Stimulated activated CD8-positive, alpha-beta memory T cell treated with anti-CD3 and anti-CD28 coated beads, Interleukin-4, amount 100 ng/mL, for 48 hours (primary cell): ENCODE results near the gene CUX1.
A peak's percentile ranks its signal among the peaks of the same experiment; 100 is the strongest.

Experiments used
- DNase-seq: peaks from one replicate; pipeline ENCODE4 v3.0.0-alpha.2; 2020

The CUX1 gene

DNA sequence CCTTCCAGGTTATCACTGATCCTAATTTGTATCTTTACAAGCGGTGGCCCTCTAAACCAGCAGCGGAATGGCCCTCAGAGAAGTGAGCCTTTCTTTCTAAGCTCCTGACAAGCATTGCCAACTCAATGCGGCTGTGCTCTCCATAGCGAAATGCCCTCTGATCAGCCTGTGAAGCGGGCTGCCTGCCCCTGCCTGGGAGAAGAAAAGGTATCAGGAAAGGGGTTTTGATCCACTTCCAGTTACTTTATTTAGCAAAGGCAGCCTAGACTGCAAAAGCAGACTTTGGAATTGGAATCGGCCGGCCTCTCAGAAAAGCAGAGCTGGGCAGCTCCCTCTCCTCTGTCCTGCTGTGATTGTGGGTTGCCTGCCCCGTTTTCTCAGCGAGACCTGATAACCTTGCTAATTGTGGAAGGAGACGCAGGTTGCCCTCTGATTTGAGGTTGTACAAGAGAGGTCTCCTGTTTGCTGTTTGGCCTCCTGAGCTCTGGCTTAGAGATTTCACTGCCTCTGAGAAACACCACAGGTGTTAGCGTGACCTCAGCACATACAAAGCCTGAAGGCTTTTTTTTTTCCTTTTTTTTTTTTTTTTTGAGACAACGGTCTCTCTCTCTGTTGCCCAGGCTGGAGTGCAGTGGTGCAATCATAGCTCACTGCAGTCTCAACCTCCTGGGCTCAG is 415.3 kb downstream of the CUX1 start:
- no peak for DNase-seq

DNA sequence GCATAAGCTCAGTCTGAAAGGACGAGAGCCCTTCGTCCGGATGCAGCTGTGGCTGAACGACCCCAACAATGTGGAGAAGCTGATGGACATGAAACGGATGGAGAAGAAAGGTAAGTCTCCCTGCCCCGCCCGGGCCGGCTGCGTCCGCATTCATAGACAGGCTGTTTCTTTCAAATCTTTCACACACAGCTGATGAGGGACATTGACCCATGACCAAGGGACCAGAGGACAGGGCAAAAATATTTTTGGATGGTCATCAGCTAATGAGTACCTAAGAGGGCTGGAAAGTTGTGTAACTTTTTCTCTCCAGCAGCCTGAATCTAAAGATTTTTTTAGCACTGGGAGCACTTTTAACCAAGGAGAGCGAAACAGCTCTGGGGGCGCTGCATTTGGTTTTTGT is 416.7 kb downstream of the CUX1 start:
- DNase-seq: no peak

DNA sequence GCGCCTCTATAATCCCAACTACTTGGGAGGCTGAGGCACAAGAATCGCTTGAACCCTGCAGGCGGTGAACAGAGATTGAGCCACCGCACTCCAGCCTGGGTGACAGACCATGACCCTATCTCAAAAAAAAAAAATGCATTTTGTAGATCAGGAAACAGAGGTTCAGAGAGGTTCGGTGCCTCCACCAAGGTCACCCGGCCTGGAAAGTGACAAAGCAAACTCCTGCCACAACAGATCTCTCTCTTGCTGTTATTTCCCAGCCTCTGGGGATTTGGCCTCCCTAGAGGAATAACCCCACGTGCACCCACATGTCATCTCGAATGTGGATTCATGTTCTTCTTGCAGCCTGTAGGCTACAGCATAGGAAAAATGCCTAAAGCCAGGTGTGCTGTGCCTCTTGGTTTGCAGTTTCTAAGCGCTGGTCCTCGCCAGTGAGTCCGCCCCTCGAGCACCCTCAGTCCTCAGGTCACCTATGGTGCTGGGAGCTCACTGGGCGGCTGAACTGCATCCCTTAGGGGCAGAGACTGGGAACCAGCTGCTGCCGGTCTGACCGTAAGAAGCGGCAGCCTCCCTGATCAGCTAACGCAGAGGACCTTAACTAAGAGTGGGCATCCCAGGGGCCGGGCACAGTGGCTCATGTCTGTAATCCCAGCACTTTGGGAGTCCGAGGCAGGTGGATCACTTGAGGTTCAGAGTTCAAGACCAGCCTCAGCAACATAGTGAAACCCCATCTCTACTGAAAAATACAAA is 417.6 kb downstream of the CUX1 start:
- no peak for DNase-seq

DNA sequence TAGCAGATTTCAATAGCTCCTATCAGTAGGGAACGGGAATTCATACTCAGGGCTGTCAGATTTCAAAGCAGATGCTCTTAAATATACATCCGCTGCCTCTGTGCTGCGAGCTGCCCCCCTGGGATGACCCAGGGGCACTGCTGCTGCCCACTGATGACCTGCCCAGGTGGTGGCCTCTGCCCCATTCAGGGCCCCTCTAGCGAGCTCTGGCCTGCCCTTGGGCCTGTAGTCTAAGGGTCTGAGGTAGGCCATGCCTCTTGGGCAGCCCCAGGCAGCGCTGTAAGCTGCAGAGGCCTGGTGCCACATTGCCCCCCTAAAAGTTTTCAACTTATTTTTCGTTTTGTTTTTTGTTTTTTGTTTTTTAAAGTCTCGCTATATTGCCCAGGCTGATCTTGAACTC is 418.7 kb downstream of the CUX1 start:
- no peak for DNase-seq

DNA sequence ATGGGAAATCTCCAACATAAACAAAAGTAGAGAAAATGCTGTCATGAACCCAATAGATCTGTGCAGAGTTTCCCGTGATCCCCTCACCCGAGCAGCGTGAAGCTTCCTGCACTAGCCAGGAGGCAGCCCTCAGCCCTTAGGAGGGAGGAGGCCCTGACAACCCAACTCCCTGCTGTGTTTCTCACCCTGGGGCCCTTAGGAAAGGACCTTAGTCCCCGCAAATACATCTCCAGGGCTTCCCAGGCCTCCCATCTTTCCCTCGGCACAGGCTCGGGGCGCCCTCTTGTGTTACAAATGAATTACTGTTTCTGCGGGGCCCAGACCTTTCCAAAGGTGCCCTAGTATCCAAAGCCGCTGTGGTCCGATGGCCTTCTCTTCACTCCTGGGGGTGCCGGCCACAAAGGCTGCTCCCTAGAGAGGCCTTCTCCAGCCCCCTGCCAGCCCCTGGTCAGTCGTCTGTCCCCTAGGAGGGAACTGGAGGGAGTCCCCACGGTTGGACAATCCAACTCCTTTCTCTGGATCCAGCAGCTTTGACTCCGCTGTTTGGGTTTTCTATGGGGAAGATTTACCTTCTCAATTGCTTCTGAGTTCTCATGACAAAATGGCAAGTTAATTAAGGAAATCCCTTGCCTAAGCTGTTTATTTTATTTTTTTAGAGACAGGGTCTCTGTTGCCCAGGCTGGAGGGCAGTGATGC is 419.3 kb downstream of the CUX1 start:
- peak; percentile 68 for DNase-seq

DNA sequence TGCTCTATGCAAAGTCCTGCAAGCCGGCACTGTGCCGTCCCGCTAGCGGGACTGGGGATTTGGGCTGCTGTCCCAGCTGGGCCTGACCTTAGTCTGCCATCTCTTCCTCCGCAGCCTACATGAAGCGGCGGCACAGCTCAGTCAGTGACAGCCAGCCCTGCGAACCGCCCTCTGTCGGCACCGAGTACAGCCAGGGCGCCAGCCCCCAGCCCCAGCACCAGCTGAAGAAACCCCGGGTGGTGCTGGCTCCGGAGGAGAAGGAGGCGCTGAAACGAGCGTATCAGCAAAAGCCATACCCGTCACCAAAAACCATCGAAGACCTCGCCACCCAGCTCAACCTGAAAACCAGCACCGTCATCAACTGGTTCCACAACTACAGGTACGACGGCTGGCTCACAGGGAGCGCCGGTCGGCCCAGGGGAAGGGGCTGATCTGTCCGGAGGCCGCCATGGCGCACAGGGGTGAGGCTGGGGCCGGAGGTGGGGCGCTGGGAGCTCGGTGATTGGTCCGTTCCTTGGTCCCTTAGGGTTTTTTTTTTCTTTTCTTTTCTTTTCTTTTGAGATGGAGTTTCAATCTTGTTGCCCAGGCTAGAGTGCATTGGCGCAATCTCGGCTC is 421.9 kb downstream of the CUX1 start:
- no peak for DNase-seq

DNA sequence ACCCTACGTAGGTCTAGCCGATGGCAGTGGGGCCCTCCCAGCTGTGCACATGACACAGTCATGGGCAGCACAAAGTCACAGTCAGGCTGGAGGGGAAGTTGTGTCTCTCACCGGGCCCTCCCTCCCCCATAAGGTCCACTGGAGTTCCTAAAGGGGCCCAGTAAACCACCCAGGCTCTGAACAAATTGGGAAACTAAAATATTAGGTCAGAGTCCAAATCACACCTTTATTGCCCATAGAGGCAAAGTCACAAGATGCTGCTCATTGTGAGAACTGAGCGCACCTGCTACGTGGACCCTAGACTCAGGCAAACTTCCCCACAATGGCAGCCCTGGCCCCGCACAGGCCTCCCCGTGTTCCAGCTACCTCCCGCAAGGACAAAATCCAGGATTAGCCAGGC is 424.0 kb downstream of the CUX1 start:
- DNase-seq: no peak

DNA sequence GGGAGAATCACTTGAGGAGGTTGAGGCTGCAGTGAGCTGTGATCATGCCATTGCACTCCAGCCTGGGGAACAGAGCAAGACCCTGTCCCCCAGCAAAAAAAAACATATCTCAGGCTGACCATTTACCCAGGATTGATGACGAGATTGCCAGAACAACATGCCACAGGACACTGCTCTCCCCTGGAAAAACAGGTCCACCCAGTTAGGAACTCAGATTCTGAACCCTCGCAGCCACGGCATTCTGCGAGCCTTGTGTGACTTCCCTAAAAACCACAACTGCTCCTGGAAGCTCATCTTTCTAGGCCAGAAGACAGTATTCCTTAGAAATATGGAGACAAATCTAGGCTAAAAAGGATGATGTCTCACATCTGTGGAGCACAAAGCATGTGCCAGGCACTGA is 427.2 kb downstream of the CUX1 start:
- no peak for DNase-seq

DNA sequence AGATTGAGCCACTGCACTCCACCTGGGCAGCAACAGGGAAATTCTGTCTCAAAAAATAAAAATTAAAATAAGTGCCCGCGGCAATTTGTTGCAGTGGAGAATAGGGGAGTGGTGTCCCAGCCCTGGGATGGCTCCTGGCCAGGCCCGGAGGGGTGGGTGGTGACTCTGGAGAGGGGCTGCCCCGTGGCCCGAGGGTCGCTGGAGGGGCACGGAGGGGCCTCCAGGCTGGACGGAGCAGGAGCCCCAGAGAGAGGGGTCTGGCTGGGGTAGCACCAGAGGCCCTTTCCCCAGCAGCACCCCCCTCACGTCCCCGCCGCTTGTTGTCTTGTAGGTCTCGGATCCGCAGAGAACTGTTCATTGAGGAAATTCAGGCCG is 430.6 kb downstream of the CUX1 start:
- no peak for DNase-seq

DNA sequence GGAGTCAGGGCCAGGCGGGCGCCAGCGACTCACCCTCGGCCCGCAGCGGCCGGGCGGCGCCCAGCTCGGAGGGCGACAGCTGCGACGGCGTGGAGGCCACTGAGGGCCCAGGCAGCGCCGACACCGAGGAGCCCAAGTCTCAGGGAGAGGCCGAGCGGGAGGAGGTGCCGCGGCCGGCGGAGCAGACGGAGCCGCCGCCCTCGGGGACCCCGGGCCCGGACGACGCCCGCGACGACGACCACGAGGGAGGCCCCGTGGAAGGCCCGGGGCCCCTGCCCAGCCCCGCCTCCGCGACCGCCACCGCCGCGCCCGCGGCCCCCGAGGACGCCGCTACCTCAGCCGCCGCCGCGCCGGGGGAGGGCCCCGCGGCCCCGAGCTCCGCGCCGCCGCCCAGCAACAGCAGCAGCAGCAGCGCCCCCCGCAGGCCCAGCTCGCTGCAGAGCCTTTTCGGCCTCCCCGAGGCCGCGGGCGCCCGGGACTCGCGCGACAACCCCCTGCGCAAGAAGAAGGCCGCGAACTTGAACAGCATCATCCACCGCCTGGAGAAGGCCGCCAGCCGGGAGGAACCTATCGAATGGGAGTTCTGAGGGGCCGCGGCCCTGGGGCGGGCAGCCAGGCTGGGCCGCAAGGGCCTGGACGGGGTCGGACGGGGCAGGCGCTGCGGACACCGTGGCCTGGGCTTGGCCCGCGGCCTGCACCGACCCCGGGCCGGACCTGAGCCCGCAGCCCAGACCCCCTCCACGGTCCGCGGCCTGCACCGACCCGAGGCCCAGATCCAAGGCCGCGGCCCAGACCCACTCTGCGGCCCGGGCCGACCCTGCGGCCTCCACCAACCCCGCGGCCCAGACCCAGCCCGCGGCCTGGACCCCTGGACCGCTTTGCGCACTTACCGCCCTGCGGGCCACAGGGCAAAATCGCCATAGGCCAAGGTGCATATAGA is 431.3 kb downstream of the CUX1 start:
- DNase-seq: no peak

DNA sequence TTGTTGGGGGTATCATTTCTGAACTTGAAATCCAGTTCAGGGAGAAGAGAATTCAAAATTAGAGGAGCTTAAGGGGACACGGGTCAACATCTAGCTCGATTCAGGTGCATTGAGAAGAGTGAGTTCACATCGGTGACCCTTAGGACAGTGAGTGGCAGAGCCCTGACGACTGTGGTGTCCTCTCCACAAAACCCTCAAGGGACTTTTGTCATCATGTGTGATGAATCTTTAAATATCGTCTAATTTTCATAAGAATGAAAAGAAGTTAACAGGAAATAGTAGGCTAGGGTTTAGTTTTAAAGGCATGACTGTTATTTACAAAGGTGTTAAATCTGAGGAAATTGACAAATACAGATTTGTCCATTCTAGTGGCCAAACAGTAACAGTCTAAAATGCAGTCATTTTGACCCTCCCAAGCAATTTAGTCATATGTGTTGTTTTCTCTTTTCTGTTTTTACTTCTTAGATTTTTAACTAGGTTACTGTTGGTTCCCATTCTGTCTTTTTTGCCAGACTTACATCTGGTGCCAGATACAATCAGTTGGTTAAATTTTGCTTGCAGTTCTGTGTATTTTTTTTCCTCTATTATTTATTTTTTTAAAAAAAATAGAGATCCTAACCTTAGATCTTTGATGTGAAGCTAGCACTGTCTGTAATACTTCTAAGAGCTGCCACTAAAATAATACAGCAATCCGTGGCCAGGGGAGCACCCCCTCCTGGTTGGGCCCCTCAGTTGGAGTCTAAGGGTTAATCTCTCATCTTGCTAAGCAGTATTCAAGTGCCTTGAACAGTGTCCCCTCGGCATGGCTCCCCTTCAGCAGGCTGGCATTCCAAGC is 434.3 kb downstream of the CUX1 start:
- no peak for DNase-seq

DNA sequence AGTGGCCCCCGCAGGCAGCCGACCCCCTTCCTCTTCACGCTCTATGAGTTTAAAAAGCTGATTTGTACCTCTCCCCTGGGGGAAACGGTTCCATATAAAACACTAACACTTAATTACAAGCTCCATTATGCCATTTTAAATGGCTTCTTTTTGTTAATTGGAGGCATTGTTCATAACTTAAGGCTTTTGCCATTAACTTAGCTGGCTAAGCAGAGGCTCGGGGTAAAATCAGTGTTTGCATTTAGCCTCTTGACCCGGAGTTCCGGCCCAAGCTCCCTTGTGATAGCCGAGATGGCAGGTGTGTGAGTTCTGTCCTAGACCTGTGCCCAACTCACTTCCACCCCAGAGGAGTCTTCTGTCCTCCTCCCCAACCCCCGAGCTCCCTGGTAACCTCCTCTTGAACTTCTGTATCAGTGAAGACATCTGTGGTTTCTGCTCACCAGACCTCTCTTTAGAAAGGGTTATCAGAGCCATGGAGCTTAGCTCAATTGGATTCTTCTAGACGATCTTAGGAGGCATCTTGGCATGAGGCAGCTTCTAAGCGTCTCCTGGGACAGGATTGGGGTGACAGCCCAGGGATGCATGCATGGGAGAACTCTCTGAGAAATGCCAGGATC is 435.0 kb downstream of the CUX1 start:
- DNase-seq: no peak

DNA sequence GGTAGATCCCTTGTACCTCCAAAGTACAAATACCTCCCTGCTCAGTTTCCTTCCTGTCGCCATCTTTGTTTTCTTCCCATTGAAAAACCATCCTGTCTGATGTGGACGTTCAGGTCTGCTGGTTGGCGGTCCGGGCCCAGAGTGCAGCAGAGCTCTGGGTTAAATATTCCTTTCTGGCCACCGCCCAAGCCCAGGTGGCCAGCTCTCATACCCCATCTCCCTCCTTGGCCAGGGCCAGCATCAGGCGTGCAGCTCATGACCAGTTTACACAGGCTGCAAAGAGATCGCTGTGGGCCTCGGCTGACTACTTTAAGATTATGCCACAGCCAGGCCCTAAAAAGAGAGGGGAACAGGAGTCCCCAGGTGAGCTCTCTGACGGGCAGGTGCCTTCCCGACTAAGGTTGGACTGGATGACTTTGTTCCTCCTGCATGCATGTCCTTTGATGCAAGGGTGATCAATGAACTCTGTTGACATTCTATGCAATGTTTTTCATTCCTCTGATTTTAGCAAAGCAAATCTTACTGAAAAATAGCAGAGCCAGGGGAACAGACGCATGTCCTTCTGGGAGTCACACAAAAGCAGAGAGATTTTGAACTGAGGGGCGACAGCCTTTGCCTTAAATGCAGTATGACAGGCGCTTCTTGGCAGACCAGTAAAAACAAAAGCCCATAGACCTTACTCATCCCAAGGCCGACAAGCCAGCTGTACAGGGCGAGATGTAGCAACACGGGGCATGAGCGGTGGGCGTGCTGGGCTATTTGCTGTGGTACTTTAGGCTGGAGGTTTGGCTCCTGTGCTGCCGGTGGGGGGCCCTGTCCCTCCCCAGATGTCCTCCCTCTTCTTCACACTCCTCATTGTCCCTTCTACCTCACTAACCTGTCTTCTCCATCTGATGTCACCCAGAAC is 435.9 kb downstream of the CUX1 start:
- no peak for DNase-seq

DNA sequence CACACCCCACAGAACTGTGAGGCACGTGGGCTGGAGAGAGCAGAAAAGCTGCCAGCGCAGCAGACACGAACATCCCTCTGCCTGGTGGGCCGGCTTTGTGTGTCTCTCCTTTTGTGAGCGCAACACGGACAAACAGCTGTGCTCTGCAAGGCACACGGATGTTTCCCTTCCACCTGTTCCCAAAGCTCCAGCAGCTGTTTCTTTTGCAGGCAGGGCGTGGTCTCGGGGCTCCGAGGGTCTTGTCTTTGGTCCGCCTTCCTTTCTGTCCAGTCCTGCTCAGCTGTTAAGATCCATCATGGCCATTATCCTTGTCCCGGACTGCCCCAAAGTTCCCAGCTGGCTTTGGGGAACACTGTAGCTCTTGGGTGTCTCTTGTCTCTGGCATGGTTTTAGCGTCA is 436.5 kb downstream of the CUX1 start:
- DNase-seq: no peak

DNA sequence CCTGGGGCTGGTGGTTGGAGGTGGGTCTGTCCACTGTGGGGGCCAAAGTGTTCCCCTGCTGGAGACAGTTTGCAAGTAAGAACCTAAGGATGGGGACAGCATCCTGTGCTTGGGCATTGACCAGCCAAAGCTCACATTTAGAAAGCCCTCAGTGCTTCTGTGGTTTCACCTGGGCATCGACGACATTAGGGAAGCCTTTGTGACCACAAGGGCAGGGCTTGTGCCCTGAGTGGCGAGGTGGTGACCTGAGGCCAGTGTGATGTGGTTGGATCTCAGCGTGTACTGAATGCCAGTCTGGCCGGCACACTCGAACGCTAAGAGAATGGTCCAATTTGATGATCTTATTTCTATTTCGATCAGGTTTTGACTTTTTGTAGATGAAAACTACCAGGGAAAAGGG is 437.1 kb downstream of the CUX1 start:
- DNase-seq: no peak

DNA sequence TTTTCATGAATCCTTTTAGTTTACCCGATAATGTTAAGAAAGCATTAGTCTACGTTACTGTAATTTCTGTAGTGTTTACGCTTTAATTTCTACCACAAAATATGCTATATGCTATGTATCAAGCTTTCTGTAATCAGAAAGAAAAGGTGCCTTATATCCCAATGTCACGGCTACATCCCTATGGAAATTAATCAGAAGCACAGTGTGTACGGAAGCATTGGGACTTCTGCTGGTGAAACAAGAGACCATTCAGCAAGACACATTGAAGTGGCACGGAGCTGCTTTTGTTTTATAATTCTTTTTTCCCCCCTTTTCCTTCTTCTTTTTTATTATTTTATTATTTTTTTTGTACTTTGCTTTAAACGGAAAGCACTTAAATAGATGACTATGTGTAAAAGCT is 438.1 kb downstream of the CUX1 start:
- no peak for DNase-seq

DNA sequence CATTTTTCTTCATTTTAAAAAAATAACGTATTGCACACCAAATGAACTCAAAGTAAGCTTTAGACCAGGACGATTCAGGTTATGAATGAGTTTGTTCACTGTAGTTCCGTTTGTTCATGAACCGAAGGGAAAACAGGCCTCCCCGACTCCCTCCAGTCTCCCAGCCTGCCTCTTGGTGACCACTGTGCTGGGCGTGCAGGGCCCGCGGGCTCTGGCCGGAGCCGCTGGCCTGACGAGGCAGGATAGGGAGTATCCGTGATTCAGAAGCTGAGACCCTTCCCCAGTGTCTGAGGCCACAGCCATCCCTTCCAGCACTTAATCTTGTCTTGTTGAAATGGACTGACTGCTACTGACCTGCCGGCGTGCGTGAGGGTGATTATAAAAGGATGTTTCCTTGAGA is 438.5 kb downstream of the CUX1 start:
- no peak for DNase-seq

DNA sequence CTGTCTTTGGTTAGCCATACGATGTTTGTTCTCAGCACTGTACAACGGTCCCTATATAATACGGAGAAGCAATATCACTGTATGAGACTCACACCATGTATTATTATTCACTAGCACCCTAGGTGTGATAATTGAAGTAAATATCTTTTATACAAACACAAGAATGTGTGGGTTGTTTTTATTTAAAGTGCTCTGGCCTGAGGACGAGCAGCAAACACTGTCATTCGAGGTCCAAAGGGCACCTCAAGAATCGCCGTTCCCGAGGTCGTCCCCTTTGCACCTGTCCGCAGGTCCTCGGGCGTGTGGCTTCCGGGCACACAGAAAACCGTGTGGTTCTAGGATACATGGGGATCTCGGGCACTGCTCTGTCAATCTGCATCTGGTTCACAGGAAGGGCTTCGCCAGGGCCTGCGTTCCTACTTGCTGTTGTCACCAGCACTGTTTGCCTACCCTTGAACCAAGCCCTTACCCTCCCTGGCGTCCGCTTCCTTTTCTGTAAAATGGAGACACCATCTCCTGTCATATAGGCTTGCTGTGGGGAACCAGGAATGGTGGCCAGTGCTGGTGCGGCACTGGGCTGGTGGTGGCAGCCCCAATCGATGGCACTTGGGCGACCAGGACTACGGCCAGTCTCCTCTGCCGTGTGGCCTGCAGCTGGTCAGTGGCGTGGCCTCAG is 440.8 kb downstream of the CUX1 start:
- no peak for DNase-seq

DNA sequence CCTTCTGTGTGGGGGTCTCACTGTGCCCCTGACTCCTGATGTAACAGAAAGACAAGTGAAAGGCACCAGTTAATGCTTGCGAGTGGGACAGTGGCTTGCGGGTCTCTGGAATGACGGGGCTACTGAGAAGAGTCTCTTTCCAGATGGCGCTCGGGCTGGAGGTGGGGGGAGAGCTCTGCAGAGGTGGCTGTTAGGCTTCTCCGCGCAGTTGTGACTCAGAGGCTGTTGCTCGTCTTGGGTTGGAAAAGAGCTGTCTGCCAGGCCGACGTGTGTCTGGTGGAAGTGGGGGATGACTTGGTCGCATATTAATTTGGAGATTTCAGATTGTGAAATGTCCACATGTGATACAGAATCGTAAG is 441.3 kb downstream of the CUX1 start:
- no peak for DNase-seq

DNA sequence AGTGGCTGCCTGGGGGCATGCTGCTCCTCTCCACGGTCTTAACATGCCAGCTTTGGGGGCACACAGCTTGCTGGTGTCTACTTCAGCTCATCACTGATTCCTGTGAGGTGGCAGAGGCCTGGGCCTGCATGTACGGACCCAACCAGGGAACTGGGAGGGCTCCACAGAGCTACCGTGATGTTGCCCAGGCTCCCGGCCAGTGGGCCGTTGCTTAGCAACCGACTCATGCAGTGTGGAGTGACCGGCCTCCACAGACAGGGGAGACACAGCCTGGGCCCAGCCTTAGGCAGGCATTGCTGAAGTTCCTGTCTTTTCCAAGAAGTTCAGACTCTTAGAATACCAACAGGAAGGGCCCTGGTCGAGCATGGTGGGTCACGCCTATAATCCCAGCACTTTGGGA is 443.4 kb downstream of the CUX1 start:
- DNase-seq: no peak
